ENCODE results near the gene KLF6.
A peak's percentile ranks its signal among the peaks of the same experiment; 100 is the strongest.

KLF6 gene

GRCh38 chr10:3787816-3788215 lies 2.8 kb upstream of the KLF6 start:
- no peak for DNase-seq (ENCODE audit: low spot score)

GRCh38 chr10:3787016-3787400 lies 2.0 kb upstream of the KLF6 start:
- no peak for DNase-seq (ENCODE audit: low spot score)

DNA sequence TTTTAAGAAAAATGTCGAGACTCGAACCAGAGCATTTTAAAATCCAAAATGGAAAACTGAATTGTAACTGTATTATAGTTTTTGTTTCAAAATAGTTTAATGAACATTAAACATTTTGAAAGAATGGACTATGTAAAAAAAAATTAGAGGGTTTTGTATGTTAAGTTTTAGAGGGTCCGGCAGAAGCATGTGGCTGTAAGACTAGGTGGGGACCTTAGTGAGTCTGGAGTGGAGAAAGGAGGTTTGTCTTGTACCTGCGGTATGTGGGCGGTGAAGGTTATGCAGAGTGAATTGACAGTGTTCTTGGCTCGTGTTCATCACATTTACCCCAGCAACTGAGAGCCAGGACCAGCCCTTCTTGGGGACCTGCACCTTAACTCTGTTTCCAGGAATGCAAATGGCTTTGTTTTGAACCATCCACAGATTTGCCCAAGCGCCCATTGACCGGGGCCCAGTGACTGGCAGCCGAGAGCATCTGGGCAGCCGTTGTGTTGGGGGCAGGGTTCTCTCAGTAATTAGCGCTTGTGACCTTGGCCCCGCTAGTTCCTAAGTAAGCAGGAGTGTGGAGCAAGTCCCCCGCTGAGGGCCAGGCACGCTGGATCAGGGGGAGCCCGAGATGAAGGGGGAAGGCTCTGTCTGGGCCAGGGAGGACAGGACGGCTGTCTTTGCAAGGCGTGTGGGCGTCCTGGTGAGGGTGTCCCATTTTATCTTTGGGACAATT lies 1.4 kb upstream of the KLF6 start:
- no peak for DNase-seq (ENCODE audit: low spot score)

- DNase-seq (ENCODE audit: low spot score), result no peak
Observed at GRCh38 chr10:3785851-3786271, 852 bp upstream of the KLF6 start.

DNA sequence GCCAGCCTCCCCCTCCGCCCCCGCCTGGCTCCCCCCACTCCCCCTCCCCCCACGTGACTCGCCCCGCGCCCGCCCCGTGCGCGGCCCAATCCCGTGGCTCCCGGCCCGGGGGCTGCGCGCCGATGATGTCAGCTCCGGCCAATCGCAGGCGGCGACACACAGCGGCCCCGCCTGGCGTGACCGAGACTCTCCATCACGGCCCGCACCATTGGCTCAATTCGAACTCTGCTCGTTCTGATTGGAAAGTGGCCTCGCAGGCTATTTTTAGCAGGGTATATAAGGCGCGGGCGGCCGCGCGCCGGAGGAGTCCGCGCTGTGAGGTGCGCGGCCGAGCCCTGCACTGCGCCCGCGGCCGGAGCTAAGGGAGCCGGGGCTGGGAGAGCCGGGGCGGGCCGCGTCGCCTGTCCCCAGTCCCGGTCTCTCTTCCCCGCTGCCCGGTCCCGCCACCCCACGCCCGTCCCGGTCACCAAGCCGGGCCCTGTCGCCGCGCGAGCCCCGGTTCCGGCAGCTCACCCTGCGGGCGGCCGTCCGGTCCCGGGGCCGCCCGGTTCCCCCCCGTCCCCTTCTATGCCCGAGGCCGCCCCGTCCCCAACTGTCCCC lies 342 bp upstream of the KLF6 start:
- DNase-seq (ENCODE audit: low spot score), result peak; percentile 100

DNA sequence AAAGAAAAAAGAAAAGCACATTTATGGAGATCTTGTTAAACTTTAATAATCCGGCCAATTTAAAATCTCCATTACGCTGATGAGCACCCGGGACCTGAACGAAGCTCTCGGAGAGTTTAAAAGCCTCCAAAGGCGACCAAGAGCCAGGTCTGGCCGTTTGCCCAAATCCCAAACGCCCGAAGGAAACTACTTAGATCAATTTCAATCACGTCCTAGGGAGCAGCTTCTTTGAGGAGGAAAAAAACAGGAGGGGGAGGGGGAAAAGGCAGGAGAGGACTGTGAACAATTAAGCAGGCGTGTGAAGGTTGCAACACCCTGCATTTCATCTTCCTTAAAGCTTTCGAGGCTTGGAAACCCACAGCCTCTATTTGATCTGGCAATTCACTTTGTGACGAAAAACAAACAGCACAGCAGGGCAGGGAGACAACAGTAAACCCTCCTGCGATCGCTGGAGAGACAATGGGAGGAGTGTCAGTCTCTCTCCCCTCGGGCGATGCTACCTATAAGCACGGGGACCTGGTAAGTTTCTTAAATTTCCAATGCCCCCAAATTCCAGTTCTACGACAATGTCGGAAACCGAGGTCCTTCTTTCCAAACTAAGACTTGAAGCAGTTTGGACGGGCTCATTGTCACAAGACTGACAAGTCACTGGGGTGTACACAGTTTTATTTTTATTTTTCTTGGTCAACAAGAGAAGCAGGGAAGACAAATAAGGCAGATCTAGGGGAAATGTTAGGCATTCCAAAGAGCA lies 1.2 kb downstream of the KLF6 start:
- no peak for DNase-seq (ENCODE audit: low spot score)

DNA sequence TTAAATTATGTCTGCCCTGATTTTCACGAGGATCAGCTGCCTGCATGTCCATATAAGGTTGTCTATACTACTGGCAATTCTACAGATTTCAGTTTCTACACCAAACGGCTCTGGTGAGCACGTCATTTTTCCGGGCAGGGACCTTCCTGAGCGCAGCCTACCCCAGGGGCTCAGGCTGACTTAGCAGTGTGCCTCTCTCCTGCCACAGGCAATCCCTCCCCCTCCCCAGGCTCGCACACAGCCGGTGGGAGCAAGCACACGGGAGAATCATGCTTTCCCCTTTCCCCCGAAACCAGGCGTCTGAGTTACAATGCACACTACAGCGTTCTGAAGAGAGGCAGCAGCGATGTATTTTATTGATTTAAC lies 1.7 kb downstream of the KLF6 start:
- peak; percentile 64 for DNase-seq (ENCODE audit: low spot score)

DNA sequence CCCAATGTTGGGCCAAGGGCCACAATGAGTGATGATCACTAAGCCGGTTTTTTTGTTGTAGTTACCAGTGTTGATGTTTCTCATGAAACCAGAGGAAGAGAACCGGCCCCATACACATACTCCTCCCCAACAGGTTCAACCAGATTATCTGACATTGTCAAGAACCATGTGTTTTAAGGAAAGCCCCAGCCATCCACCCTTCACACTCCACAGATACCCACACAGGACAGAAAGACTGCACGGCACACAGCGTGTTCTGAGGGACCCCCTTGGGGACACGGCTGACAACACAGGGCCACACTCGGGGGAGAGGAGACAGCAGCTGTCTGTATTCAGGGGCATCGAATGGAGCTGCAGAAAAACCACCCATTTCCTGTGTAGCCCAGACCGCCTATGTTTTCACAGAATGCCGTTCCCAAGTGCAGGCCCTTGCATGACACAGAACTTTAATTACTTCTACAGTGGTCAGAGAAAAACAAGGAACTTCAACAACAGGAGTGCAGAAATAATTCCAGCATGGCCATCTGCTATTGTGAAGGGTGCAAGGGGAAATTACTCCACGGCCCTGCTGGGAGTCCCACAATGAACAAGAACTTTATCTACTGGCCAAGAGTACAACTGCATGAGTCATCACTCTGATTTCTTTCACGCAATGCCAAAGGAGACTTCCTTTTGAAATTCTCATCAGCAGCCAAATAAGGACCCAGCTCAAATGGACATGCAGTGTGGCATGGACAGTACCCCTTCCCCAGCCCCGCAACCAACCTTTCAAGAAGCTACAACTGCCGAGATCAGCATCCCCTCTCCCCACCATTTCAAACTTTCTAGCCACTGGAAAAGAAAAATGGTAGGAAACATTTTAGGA lies 2.3 kb downstream of the KLF6 start:
- DNase-seq (ENCODE audit: low spot score), result peak; percentile 77

- no peak for DNase-seq (ENCODE audit: low spot score)
Observed at GRCh38 chr10:3782146-3782450, 2.9 kb downstream of the KLF6 start.

DNA sequence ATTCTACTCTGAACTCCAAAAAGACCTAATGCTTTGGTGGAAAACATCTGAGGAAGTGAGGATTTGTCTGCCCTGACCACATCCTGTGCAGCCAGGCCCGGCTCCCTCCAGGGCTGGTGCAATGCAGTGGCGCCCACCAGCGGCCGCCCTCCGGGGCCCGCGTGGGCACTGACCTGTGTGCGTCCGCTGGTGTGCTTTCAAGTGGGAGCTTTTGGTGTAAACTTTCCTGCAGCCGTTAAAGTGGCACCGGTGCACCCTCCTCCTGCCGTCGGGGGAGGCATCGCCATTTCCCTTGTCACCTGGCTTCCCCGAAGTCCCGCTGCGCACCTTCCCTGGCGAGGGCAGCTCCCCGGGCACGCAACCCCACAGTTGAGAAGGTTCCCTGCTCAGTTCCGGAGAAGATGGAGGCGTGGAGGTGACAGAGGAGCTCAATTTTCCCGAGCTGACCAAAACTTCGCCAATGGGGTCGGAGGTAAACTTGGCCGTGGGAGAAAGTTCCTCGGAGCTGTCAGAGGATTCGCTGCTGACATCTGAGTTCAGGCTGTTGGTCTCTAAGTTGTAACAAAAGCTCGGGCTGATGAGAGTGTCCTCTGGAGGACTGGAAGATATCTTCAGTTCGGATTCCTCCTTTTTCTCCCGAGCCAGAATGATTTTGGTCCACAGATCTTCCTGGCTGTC lies 3.4 kb downstream of the KLF6 start:
- DNase-seq (ENCODE audit: low spot score), result peak; percentile 79

DNA sequence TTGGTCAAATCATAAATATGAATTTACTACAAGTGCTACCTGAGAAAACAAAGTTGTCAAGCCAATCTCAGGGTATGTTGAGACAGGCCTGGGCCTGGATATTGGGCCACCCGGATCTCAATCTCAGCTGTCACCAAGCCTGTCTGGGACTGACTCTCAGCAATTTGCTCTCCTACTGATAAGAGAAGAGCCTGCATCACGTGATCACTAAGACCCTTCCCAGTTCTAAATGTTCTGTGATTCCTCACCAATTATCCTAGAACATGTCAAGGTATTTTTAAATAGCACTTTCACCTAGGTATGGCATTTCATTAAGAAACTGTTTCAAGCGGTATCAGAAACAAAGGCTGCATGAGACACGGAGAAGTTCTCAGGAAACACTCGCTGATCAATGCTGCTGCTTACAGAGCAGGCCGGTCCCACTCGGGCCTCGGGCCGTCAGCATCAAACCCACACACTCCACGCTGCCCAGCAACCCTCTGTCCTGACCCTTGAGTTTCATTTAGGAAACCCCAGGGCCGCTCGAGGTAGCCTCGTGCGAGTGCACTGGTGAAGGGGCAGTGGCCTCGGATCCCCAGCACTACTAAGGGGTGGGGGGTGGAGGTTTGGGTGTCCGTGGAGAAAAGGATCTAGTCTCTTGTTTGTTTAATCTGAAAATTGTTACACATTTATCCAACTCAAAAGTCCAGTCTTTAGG lies 4.1 kb downstream of the KLF6 start:
- no peak for DNase-seq (ENCODE audit: low spot score)

GRCh38 chr10:3780021-3780770 lies 4.8 kb downstream of the KLF6 start:
- no peak for DNase-seq (ENCODE audit: low spot score)

DNA sequence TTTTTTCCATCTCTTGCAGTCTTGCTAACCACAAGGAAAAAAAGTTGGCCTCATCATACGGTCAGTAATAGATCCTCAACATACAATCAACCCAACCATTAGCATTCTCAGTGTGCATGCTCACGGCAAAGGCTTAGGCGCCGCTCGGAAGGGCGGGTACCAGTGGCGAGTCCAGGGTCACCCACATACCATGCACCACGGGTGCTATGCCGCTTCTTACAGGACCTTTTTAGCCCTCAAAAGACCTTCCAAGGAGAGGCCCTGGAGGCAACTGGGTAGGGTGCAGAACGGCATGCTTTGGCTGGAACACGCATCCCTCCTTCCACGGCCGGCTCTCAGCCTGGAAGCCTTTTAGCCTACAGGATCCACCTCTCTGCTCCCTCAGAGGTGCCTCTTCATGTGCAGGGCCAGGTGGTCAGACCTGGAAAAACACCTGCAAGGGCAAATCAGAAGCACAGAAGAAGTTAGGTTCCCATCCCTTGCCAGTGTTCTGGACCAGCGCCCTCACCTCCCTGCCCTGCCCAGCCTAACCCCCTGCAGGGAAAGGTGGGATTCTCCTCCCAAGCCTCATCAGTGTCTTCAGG lies 5.8 kb downstream of the KLF6 start:
- DNase-seq (ENCODE audit: low spot score), result no peak

DNA sequence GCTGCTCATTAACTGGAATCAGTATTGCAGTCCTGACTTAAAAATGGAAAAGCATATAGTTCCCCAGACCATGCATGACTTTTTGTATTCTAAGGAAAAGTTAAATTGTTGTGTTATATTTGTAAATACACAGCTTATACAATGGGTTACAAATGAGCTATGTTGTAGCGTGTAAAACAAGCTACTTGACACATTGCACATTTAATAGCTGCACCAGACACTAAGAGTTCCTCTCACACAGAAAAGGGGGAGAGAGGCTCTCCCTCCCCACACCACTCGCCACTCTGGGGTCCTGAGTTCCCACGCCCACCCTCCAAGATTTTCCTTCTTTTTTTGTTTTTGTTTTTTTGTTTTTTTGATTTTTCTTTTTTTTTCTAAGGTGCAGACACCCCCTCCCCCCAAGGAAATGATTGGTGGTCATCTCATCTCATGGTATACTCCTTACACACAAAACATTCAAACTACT lies 6.3 kb downstream of the KLF6 start:
- no peak for DNase-seq (ENCODE audit: low spot score)

GRCh38 chr10:3777981-3778691 lies 6.9 kb downstream of the KLF6 start:
- no peak for DNase-seq (ENCODE audit: low spot score)

- peak; percentile 65 for DNase-seq (ENCODE audit: low spot score)
Observed at GRCh38 chr10:3776796-3777571, 8.0 kb downstream of the KLF6 start.

DNA sequence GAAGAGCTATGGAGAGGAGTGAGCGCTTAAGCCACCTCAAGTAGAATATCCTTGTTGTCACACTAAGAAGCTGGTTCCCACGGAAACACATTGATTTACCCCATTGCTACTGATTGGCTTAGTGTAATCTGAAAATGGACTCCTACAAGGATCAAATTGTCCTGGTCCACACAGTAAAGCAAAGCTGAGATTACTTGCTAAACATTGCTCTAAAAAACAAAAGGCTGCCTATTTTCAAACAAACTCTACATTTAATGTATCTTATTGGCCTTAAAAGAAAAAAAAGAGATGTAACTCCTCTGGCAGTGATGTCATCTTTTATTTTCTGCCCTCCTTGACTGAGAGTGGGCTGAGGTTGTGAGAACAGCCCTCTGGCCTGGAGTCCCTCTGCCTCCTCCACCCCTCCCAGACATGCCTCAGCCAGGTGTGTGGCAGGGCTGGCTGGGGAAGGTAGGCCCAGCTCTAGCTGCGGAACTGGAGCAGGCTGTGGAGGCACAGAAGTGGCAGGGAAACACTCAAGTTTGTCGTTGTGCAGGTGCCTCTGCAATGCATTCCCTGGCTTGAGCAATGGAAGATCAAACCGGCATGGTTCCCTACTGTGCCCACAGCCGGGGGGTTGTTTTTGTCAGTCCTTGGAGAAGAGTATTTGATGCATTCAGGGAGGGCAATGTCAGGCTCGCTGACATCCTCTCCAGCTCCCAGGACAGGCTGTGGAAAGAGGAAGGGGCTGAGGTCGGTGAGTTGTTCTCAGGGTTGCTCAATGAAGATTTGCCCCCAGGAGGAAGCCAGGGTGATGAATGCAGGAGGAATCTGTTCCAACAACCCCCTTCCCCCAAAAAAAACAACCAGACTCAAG lies 9.1 kb downstream of the KLF6 start:
- no peak for DNase-seq (ENCODE audit: low spot score)
